ENCODE data around the gene SCUBE3. TPM values are rescaled to one million over a fixed set of nuclear protein-coding genes. Genes with fewer than 3 reads are reported as not detected.
A peak's percentile ranks its signal among the peaks of the same experiment; 100 is the strongest.

The SCUBE3 gene
- polyA plus RNA-seq, 6 donors from 2014 or later = 0.10 to 0.43 (median 0.25) TPM; not detected in 1

DNA sequence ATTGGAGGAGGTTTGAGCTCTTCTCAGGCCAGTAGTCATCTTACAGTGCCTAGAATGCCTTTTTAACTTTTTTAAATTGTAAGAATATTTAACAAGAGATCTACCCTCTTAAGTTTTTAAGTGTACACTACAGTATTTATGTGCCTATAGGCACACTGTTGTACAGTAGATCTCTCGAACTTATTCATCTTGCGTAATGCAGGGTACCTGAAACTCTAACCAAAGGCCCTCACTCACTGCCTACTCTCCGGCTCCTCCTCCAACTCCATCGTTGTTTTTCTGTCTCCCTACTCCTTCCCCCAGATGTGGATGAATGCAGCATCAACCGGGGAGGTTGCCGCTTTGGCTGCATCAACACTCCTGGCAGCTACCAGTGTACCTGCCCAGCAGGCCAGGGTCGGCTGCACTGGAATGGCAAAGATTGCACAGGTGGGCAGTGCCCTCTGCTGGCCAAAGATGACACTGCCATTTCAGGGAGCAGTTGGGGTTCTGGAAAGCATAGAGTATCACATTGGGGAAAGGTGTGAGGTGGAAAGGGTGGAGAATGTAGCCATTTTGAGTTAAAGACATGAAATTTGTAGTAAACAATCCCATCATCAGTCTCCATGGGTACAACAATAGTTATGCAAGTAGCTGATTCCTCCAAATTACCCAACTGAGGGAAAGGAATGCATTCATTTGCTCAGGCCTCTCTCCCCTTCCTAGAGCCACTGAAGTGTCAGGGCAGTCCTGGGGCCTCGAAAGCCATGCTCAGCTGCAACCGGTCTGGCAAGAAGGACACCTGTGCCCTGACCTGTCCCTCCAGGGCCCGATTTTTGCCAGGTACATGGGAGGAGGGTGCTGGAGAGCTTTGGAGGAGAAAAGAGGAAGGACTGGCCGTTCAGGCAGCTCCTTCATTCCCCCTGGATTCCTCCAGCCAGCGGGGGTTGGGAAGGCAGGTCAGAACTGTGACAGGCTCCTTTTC is 27.4 kb downstream of the SCUBE3 start:
- Mint-ChIP-seq H3K4me3 (no peak overlapping the region), H3K9me3 (no peaks in the 10 kb centered on the region), H3K4me1 (peaks cover 9 to 17% (median 12%) of the 10 kb centered on the region in 3 donors), H3K36me3 (peaks cover 0 to 9% of the 10 kb centered on the region in 2 donors), H3K27me3 (no peaks in the 10 kb centered on the region), H3K27ac (no peak overlapping the region)
- DNase-seq (peak; percentile 56), ATAC-seq (ENCODE audit: low read depth in 2 of 2) (peak; percentile 83 to 84)

DNA sequence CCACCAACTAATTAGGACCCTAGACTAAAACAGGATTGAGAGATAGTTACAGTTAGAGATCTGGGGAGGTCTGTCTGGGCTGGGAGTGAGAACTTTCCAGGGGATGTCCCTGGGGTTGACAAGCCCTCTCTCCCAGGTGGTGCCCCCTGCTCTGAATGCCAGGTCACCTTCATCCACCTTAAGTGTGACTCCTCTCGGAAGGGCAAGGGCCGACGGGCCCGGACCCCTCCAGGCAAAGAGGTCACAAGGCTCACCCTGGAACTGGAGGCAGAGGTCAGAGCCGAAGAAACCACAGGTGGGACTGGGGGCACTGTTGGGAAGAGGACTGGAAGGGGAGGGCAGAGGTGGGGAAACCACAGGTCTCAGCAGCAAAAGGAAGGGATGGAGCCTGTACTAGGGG is 28.7 kb downstream of the SCUBE3 start:
- no peak for DNase-seq
- Mint-ChIP-seq H3K9me3 (no peaks in the 10 kb centered on the region), H3K36me3 (peaks cover 0 to 9% of the 10 kb centered on the region in 2 donors), H3K27me3 (no peaks in the 10 kb centered on the region), H3K4me1 (peaks cover 9 to 17% (median 12%) of the 10 kb centered on the region in 3 donors), H3K4me3 (no peak overlapping the region), H3K27ac (no peak overlapping the region)
- no peak for ATAC-seq (ENCODE audit: low read depth in 2 of 2)

DNA sequence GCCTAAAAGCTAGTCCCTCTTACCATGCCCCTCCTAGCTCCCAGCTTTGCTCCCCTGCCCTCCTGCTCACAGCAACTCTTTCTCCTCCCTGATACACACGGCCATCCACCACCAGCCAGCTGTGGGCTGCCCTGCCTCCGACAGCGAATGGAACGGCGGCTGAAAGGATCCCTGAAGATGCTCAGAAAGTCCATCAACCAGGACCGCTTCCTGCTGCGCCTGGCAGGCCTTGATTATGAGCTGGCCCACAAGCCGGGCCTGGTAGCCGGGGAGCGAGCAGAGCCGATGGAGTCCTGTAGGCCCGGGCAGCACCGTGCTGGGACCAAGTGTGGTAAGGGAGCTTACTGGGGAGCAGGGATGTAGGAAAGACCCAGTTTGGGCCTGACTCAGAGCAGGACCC is 29.1 kb downstream of the SCUBE3 start:
- DNase-seq (no peak), ATAC-seq (ENCODE audit: low read depth in 2 of 2) (no peak)
- H3K9me3 Mint-ChIP-seq = no peaks in the 10 kb centered on the region
- peaks cover 9 to 21% (median 16%) of the 10 kb centered on the region in 3 donors for H3K4me1 Mint-ChIP-seq
- no peak overlapping the region for H3K27ac Mint-ChIP-seq
- peaks cover 0 to 9% of the 10 kb centered on the region in 2 donors for H3K36me3 Mint-ChIP-seq
- H3K4me3 Mint-ChIP-seq = no peak overlapping the region
- H3K27me3 Mint-ChIP-seq = no peaks in the 10 kb centered on the region

DNA sequence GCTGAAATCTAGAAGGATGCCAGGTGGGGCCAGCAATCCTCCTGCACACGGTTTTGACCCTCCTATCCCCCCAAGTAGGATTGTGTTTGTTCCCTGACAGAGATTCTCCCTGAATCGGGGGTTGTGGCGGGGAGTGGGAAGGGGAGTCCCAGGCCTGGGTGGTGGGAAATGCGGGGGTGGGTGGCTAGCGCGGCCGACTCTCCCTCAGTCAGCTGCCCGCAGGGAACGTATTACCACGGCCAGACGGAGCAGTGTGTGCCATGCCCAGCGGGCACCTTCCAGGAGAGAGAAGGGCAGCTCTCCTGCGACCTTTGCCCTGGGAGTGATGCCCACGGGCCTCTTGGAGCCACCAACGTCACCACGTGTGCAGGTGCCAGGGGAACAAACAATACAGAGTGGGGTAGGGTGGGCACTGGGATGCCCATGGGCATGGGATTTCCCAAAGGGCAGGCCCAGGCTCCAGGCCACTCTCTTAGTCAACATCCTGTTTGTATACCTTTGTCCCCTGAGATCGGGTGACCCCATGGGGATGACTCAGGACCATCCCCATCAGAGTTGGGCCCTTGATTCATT is 29.7 kb downstream of the SCUBE3 start:
- Mint-ChIP-seq H3K27me3 (no peaks in the 10 kb centered on the region), H3K4me3 (no peak overlapping the region), H3K9me3 (no peaks in the 10 kb centered on the region), H3K27ac (no peak overlapping the region), H3K36me3 (peaks cover 0 to 9% of the 10 kb centered on the region in 2 donors), H3K4me1 (peaks cover 9 to 22% (median 18%) of the 10 kb centered on the region in 3 donors)
- ATAC-seq (ENCODE audit: low read depth in 2 of 2) (no peak), DNase-seq (no peak)

DNA sequence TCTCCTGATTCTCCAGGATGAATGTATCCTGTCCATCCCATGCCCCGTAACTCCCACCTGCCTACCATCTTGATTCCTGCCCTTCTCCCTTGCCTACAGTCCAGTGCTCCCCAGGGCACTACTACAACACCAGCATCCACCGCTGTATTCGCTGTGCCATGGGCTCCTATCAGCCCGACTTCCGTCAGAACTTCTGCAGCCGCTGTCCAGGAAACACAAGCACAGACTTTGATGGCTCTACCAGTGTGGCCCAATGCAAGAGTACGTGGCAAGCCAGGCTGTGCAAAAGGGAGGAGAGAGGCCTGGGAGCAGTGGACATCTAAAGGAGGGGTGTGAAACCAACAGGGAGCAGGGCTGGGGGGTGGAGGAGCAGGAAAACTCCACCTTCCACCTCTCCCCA is 30.8 kb downstream of the SCUBE3 start:
- no peaks in the 10 kb centered on the region for H3K27me3 Mint-ChIP-seq
- H3K4me3 Mint-ChIP-seq = no peak overlapping the region
- H3K4me1 Mint-ChIP-seq = peaks cover 9 to 22% (median 20%) of the 10 kb centered on the region in 3 donors
- H3K27ac Mint-ChIP-seq = peak overlapping the region in 3 of 6 donors; percentile 36 to 70 (median 47)
- ATAC-seq (ENCODE audit: low read depth in 2 of 2) (no peak), DNase-seq (no peak)
- H3K9me3 Mint-ChIP-seq = no peaks in the 10 kb centered on the region
- peaks cover 0 to 9% of the 10 kb centered on the region in 2 donors for H3K36me3 Mint-ChIP-seq

DNA sequence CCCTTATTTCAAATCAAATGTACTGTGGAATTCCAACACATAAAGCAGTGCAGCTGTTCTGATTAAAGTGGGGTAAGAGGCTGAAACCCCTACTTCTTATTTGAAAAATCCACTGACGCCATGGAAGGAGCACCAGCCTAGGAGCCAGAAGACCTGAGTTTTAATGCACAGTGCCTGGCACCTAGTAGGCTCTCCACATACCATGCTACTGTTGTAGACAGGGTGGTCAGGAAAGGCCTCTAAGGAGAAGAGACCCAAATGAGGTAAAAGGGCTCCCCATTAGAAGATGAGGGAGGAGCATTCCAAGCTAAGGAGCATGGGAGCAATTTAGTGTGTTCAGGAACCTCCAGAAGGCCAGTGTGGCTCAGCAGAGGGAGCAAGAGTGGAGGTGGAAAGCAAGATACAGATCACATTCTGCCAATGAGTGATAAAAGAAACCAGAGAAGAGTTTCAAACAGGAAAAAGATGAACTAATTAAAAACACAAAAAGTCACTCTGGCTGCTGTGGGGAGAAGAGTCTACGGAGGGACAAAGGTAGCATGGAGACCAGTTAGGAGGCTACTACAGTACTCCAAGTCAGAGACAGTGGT is 34.0 kb downstream of the SCUBE3 start:
- no peaks in the 10 kb centered on the region for H3K27me3 Mint-ChIP-seq
- ATAC-seq (ENCODE audit: low read depth in 2 of 2) (no peak), DNase-seq (no peak)
- peaks cover 3 to 23% (median 18%) of the 10 kb centered on the region in 3 donors for H3K4me1 Mint-ChIP-seq
- H3K36me3 Mint-ChIP-seq = peaks cover 0 to 9% of the 10 kb centered on the region in 2 donors
- no peak overlapping the region for H3K27ac Mint-ChIP-seq
- no peaks in the 10 kb centered on the region for H3K9me3 Mint-ChIP-seq
- H3K4me3 Mint-ChIP-seq = no peak overlapping the region

DNA sequence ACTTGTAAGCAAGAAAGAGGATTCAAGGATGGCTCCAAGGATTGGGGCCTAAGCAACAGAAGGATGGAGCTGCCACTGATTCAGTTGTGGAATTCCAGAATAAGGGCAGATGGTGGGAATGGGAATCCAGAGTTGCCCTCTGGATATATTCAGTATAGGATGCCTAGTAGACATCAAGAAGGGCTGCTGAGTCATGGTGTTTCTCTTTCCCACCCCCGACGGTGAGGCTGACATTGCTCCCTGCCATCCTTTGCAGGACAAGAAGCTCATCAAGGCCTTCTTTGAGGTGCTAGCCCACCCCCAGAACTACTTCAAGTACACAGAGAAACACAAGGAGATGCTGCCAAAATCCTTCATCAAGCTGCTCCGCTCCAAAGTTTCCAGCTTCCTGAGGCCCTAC is 34.5 kb downstream of the SCUBE3 start:
- ATAC-seq (ENCODE audit: low read depth in 2 of 2) = no peak
- Mint-ChIP-seq H3K4me1 (peaks cover 6 to 23% (median 18%) of the 10 kb centered on the region in 3 donors), H3K27me3 (no peaks in the 10 kb centered on the region), H3K9me3 (no peaks in the 10 kb centered on the region), H3K4me3 (no peak overlapping the region), H3K36me3 (peaks cover 0 to 9% of the 10 kb centered on the region in 2 donors), H3K27ac (no peak overlapping the region)
- no peak for DNase-seq

DNA sequence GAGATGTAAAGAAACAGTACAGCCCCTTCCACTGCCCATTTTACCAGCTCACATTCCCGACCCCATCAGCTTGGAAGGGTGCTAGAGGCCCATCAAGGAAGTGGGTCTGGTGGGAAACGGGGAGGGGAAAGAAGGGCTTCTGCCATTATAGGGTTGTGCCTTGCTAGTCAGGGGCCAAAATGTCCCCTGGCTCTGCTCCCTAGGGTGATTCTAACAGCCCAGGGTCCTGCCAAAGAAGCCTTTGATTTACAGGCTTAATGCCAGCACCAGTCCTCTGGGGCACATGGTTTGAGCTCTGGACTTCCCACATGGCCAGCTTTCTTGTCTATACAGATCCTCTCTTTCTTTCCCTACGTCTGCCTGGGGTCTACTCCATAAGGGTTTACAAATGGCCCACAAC is 35.2 kb downstream of the SCUBE3 start:
- DNase-seq (no peak), ATAC-seq (ENCODE audit: low read depth in 2 of 2) (no peak)
- H3K9me3 Mint-ChIP-seq = no peaks in the 10 kb centered on the region
- H3K27me3 Mint-ChIP-seq = no peaks in the 10 kb centered on the region
- H3K4me3 Mint-ChIP-seq = no peak overlapping the region
- peaks cover 6 to 23% (median 18%) of the 10 kb centered on the region in 3 donors for H3K4me1 Mint-ChIP-seq
- no peak overlapping the region for H3K27ac Mint-ChIP-seq
- peaks cover 0 to 9% of the 10 kb centered on the region in 2 donors for H3K36me3 Mint-ChIP-seq

DNA sequence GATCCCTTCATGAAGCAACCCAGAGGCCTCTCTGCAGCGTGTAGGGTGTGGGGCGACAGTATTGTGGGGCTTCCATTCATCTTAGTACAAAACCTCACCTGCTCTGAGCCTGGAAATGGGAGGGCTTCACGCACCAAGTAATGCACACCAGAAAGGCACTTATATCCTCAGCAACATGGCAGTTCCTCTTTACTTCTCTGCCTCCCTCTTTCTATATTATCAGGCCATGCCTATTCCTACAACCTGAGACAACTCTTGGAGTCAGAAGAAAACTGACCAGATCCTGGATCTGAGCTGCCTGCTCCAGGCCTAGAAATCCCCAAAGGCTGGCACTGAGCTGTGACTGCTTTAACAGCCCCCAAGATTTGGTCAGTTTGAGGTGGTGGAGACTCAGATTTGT is 38.2 kb downstream of the SCUBE3 start:
- no peak for DNase-seq
- no peak overlapping the region for H3K4me3 Mint-ChIP-seq
- no peaks in the 10 kb centered on the region for H3K36me3 Mint-ChIP-seq
- no peak overlapping the region for H3K27ac Mint-ChIP-seq
- no peaks in the 10 kb centered on the region for H3K27me3 Mint-ChIP-seq
- no peak for ATAC-seq (ENCODE audit: low read depth in 2 of 2)
- H3K4me1 Mint-ChIP-seq = peaks cover 2 to 17% (median 11%) of the 10 kb centered on the region in 3 donors
- H3K9me3 Mint-ChIP-seq = no peaks in the 10 kb centered on the region

DNA sequence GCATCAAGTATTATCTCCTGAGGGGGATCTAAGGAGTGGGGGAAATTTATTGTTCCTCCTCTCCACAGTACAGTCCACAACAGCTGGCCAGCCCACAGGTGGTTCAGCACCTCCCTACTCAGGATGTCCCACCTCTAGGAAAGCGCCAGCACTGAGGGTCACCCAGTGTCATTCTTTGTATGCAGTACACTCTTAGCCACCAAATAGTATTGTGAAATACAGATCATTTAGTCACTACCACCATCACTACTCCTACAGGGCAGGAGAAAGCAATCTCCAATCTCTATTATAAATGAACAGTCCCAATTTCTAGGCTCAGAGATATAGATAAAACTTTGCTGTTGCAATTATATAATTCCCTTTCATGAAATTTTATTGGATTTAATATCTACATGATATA is 39.5 kb downstream of the SCUBE3 start:
- H3K9me3 Mint-ChIP-seq = no peaks in the 10 kb centered on the region
- no peaks in the 10 kb centered on the region for H3K27me3 Mint-ChIP-seq
- peak overlapping the region in 2 of 6 donors; percentile 29 to 42 for H3K27ac Mint-ChIP-seq

DNA sequence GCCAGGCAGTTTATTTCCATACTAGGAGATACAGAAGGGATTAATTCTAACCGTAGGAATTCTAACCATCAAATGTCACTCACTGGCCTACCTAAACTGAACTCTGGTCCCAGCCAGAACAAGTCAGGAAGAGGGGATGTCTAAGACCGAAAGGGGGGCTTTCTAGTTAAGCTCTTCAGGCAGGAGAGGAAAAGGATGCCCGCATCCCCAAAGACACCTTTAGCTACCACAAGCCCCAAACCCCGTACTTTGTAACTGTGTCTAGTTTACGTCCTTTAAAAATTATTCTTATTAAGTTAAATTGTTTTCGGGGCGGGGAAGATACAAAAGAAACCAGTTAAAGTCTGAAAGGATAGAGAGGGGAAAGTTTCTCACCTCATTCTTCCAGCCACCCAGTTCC is 44.6 kb downstream of the SCUBE3 start:
- Mint-ChIP-seq H3K4me3 (peak overlapping the region; percentile 91 to 99 (median 98)), H3K27me3 (no peaks in the 10 kb centered on the region), H3K4me1 (peaks cover 32 to 41% (median 39%) of the 10 kb centered on the region in 3 donors), H3K36me3 (no peaks in the 10 kb centered on the region), H3K27ac (peak overlapping the region; percentile 97 to 100 (median 99)), H3K9me3 (no peaks in the 10 kb centered on the region)
- no peak for ATAC-seq (ENCODE audit: low read depth in 2 of 2)
- DNase-seq = no peak

More for the DNA sequence above, 39.5 kb downstream of the SCUBE3 start:
- DNase-seq = no peak
- no peak overlapping the region for H3K4me3 Mint-ChIP-seq
- peaks cover 4 to 12% (median 5%) of the 10 kb centered on the region in 3 donors for H3K4me1 Mint-ChIP-seq
- no peak for ATAC-seq (ENCODE audit: low read depth in 2 of 2)
- H3K36me3 Mint-ChIP-seq = no peaks in the 10 kb centered on the region

DNA sequence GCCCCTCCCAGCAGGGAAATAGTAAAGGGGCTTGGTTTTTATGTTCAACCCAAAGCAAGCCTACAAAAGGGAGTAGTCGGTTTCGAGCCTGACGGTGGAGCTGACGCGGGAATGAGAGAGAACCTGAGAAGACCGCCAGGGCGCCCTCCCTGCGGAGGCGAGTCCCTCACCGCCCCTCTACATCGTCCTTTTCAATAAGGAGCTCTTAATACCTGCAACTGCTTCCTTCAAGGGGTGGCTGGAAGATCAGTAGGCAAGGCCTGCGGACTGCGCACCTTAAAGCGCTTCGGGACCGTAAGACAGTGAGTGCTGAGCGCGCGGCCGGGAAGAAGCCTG is 45.1 kb downstream of the SCUBE3 start:
- H3K4me1 Mint-ChIP-seq = peaks cover 33 to 46% (median 43%) of the 10 kb centered on the region in 3 donors
- H3K4me3 Mint-ChIP-seq = peak overlapping the region; percentile 91 to 99 (median 98)
- H3K27me3 Mint-ChIP-seq = no peaks in the 10 kb centered on the region
- no peak for DNase-seq
- ATAC-seq (ENCODE audit: low read depth in 2 of 2) = peak; percentile 14 to 25
- H3K27ac Mint-ChIP-seq = peak overlapping the region; percentile 97 to 100 (median 99)
- no peaks in the 10 kb centered on the region for H3K36me3 Mint-ChIP-seq
- H3K9me3 Mint-ChIP-seq = no peaks in the 10 kb centered on the region

DNA sequence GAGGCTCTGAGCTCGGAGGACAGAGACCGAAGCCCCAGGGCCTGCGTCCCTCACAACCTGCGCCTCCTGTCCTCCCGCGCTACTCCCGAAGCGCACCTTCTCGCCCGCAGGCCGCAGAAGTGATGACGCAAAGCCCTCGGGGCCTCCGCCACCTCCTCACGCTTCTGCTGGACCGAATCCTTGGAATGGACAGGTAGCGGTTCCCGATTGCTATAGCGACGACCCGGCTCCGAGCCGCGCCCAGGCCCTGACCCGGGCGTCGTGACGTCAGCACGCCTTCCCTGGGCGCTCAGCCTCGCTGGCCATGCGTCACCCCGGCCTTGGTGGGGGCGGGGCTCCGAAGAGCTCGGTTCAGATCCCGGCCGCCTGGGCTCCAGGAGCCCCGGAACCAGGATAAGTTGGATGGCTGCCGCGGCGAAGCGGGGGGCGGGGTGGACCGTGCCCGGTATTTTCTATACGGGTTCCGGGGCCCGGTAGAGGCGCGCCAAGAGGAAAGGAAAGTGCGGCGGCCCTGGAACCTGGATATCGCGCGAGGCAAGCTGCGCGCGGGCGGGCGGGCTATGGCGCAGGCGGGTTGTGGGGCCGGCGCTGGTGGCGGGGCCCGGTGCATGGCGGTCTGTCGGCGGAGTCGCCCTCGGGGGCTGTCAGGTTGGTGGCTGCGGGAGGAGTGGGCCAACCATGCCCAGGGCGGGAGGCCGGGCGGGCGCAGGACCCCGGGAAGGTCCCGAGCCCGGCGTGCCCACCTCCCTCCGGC is 45.6 kb downstream of the SCUBE3 start, which contains the start of gene ZNF76:
Gene ZNF76 (plus strand): TSS at position 542 of the 754 bp plus-strand sequence. CDS start 21,417 bp downstream, outside the sequence.
- Mint-ChIP-seq H3K27ac (peak within 1 kb of the TSS; percentile 97 to 100 (median 100)), H3K27me3 (no peaks in the 10 kb centered on the region), H3K9me3 (no peaks in the 10 kb centered on the region), H3K4me1 (peaks cover 38 to 52% (median 48%) of the 10 kb centered on the region in 3 donors), H3K4me3 (peak within 1 kb of the TSS; percentile 91 to 99 (median 98)), H3K36me3 (no peaks in the 10 kb centered on the region)
- ATAC-seq (ENCODE audit: low read depth in 2 of 2) = peak; percentile 75 to 79
- DNase-seq = peak; percentile 95

Data from naive B cell (primary cell).